Esophagus squamous epithelium (tissue), 5 donors: Measurements from ENCODE around the gene CRB3. TPM values are rescaled to one million over a fixed set of nuclear protein-coding genes. Genes with fewer than 3 reads are reported as not detected.
A peak's percentile ranks its signal among the peaks of the same experiment; 100 is the strongest.

ENCODE experiments used
- DNase-seq: peaks from one replicate; lab custom pipeline; 2025; lab: John Stamatoyannopoulos, UW
- H3K27ac ChIP-seq, 4 donors: fragments of 200-600 bp; sonication (generic); one replicate each; pipeline ENCODE4 v1.5.1; 2016 to 2019; ENCODE audit warnings: mild to moderate bottlenecking in 1 of 4
- H3K27me3 ChIP-seq, 4 donors: fragments of 200-600 bp; sonication (generic); 1 replicate in 3 of 4; 2 replicates in 1 of 4; pipeline versions ENCODE4 v1.5.1 to v1.6.0; 2017 to 2021; ENCODE audit warnings: antibody characterized with exemption in 1 of 4
- H3K36me3 ChIP-seq, 3 donors: fragments of 200-600 bp; sonication (generic); one replicate each; pipeline ENCODE4 v1.5.1; 2016 to 2019
- H3K4me1 ChIP-seq, 3 donors: fragments of 200-600 bp; sonication (generic); one replicate each; pipeline ENCODE4 v1.5.1; 2017 to 2019
- H3K4me3 ChIP-seq, 4 donors: fragments of 200-600 bp; sonication (generic); 1 replicate in 3 of 4; 2 replicates in 1 of 4; pipeline ENCODE4 v1.5.1; 2016 to 2019; ENCODE audit warnings: mild to moderate bottlenecking in 2 of 4, moderate library complexity in 1 of 4
- H3K9me3 ChIP-seq, 3 donors: fragments of 200-600 bp; sonication (generic); one replicate each; pipeline ENCODE4 v1.5.1; 2016 to 2019
- CTCF ChIP-seq, 6 experiments: fragments of 450-650 bp in 4 of 6; fragments of 200-600 bp in 2 of 6; sonication (generic) in 2 of 6; IDR thresholded peaks; one replicate each; pipeline ENCODE4 v1.5.1; 2016 to 2019; ENCODE audit warnings: antibody characterized with exemption in 6 of 6, mild to moderate bottlenecking in 4 of 6, moderate library complexity in 4 of 6
- POLR2A ChIP-seq, 4 donors: fragments of 450-650 bp; IDR thresholded peaks; one replicate each; pipeline ENCODE4 v1.6.1; 2017; ENCODE audit warnings: antibody characterized with exemption in 4 of 4, mild to moderate bottlenecking in 4 of 4, moderate library complexity in 3 of 4
- WGBS, 2 donors: methylation state at CpG; one replicate each; pipeline ENCODE4 v1.1.5; 2018; 5-methylcytosine and 5-hydroxymethylcytosine counted together
- intact Hi-C: fragments of 100-400 bp; cut with DNase I; formaldehyde crosslinking; loops from one replicate; pipeline ENCODE4 v1.15.0; 2022
- total RNA-seq, 4 donors: library from RNA; depleted of rRNA; stranded (reverse); fragments of >200 nt; gene quantifications; one replicate each; pipeline ENCODE4 v1.1.0, GENCODE V29; 2016
- donor health status: DM: yes; HTN: yes; CAD: no.

CRB3 gene
- total RNA-seq, 4 donors from 2014 or later = 42.9 to 61.9 (median 56.2) TPM

- peak overlapping the region in 3 of 4 donors; percentile 62 to 67 (median 65) for H3K27ac ChIP-seq
- H3K4me1 ChIP-seq = peaks cover 0 to 22% (median 8%) of the 10 kb centered on the region in 3 donors
- no peaks in the 10 kb centered on the region for H3K36me3 ChIP-seq
- DNase-seq = no peak
- peaks cover 0 to 53% (median 3%) of the 10 kb centered on the region in 4 donors for H3K27me3 ChIP-seq
- peak overlapping the region in 3 of 4 donors; percentile 27 to 61 (median 39) for H3K4me3 ChIP-seq
- no peaks in the 10 kb centered on the region for H3K9me3 ChIP-seq
- no peak for TF ChIP-seq POLR2A (IDR thresholded peaks at IDR 0.05)
- intact Hi-C loops = no loop called here
- 70 to 74% methylated on average over 4 to 6 of the region's 10 CpGs for WGBS, 2 donors
Measured at GRCh38 chr19:6480848-6481415, 16.9 kb downstream of the CRB3 start.

GRCh38 chr19:6481541-6482342 lies 17.7 kb downstream of the CRB3 start, which contains the start of gene DENND1C:
DENND1C (minus strand) TSS chr19:6481787; CDS start chr19:6481695, 92 bp downstream.
- 41% methylated on average over 7 of the region's 24 CpGs; no CpG with 5 or more reads in 1 of the 2 donors for WGBS, 2 donors
- DNase-seq = peak; percentile 23
- peak in 3 of 6 experiments; percentile 17 to 34 (median 19) for TF ChIP-seq CTCF (IDR thresholded peaks at IDR 0.05)
- peak in 1 of 4 donors; percentile 40 for TF ChIP-seq POLR2A (IDR thresholded peaks at IDR 0.05)
- no peaks in the 10 kb centered on the region for H3K36me3 ChIP-seq
- intact Hi-C loops = no loop called here
- peaks cover 0 to 14% (median 1%) of the 10 kb centered on the region in 3 donors for H3K4me1 ChIP-seq
- H3K27me3 ChIP-seq = peaks cover 0 to 45% (median 0%) of the 10 kb centered on the region in 4 donors
- no peaks in the 10 kb centered on the region for H3K9me3 ChIP-seq
- peak within 1 kb of the TSS in 3 of 4 donors; percentile 27 to 61 (median 39) for H3K4me3 ChIP-seq
- peak within 1 kb of the TSS; percentile 14 to 67 (median 64) for H3K27ac ChIP-seq

- Histone ChIP-seq H3K36me3 (no peaks in the 10 kb centered on the region), H3K27me3 (peaks cover 0 to 39% (median 0%) of the 10 kb centered on the region in 4 donors), H3K9me3 (no peaks in the 10 kb centered on the region), H3K4me1 (peaks cover 0 to 10% (median 0%) of the 10 kb centered on the region in 3 donors), H3K4me3 (no peak overlapping the region), H3K27ac (peak overlapping the region in 2 of 4 donors; percentile 65 to 67)
- 90 to 95% methylated on average over 7 to 8 of the region's 8 CpGs for WGBS, 2 donors
- DNase-seq = no peak
- TF ChIP-seq POLR2A (IDR thresholded peaks at IDR 0.05) = no peak
- TF ChIP-seq CTCF (IDR thresholded peaks at IDR 0.05) = no peak
- intact Hi-C loops = no loop called here
Measured at GRCh38 chr19:6482343-6482686, 18.2 kb downstream of the CRB3 start.

- WGBS, 2 donors = 34 to 48% methylated on average over 2 to 3 of the region's 3 CpGs
- Histone ChIP-seq H3K4me1 (peaks cover 0 to 10% (median 0%) of the 10 kb centered on the region in 3 donors), H3K36me3 (no peaks in the 10 kb centered on the region), H3K27ac (no peak overlapping the region), H3K27me3 (peaks cover 0 to 32% (median 0%) of the 10 kb centered on the region in 4 donors), H3K9me3 (no peaks in the 10 kb centered on the region), H3K4me3 (no peak overlapping the region)
- no peak for TF ChIP-seq CTCF (IDR thresholded peaks at IDR 0.05)
- TF ChIP-seq POLR2A (IDR thresholded peaks at IDR 0.05) = no peak
- intact Hi-C loops = no loop called here
- no peak for DNase-seq
Measured at GRCh38 chr19:6483235-6483634, 19.2 kb downstream of the CRB3 start.

GRCh38 chr19:6484230-6484629 lies 20.2 kb downstream of the CRB3 start:
- no peak for DNase-seq
- no peaks in the 10 kb centered on the region for H3K36me3 ChIP-seq
- peaks cover 0 to 10% (median 0%) of the 10 kb centered on the region in 3 donors for H3K4me1 ChIP-seq
- WGBS, 2 donors = 61 to 80% methylated on average over 8 of the region's 8 CpGs
- no peak overlapping the region for H3K27ac ChIP-seq
- TF ChIP-seq CTCF (IDR thresholded peaks at IDR 0.05) (no peak), POLR2A (IDR thresholded peaks at IDR 0.05) (no peak)
- no peaks in the 10 kb centered on the region for H3K9me3 ChIP-seq
- H3K4me3 ChIP-seq = no peak overlapping the region
- peaks cover 0 to 24% (median 0%) of the 10 kb centered on the region in 4 donors for H3K27me3 ChIP-seq
- intact Hi-C loops = no loop called here
